H1 (cell line): ENCODE results near the gene ARHGAP10.

Experiments used
- BCL11A ChIP-seq, 2 experiments: IDR thresholded peaks; one replicate each; pipeline ENCODE4 v1.6.1; 2011; ENCODE audit warnings: low read depth in 2 of 2, low read length in 2 of 2, mild to moderate bottlenecking in 2 of 2
- CTCF ChIP-seq, 3 experiments: IDR thresholded peaks; 1 replicate in 2 of 3; 2 replicates in 1 of 3; pipeline versions ENCODE4 v1.5.1 to v1.6.1; 2011; ENCODE audit warnings: low read length in 3 of 3, mild to moderate bottlenecking in 3 of 3, inconsistent platforms in 2 of 3, low read depth in 1 of 3, moderate library complexity in 1 of 3; ENCODE audit not compliant: insufficient read depth in 1 of 3; ENCODE audit errors: control extremely low read depth in 1 of 3
- EP300 ChIP-seq, 2 experiments: IDR thresholded peaks; 1 replicate in 1 of 2; 2 replicates in 1 of 2; pipeline ENCODE4 v1.6.1; 2011 to 2012; ENCODE audit warnings: low read depth in 2 of 2, low read length in 2 of 2, mild to moderate bottlenecking in 2 of 2, borderline replicate concordance in 1 of 2, inconsistent platforms in 1 of 2, moderate library complexity in 1 of 2
- EZH2 ChIP-seq: fragments of 200-600 bp; sonication (generic); IDR thresholded peaks from 2 replicates; pipeline ENCODE4 v1.7.1; 2012; ENCODE audit warnings: low read depth, mild to moderate bottlenecking, moderate library complexity, low read length, inconsistent platforms; ENCODE audit not compliant: severe bottlenecking
- HDAC6 ChIP-seq: IDR thresholded peaks from one replicate; pipeline ENCODE4 v1.7.1; 2012; ENCODE audit warnings: low read depth, mild to moderate bottlenecking, inconsistent platforms, low read length, moderate library complexity
- NRF1 ChIP-seq: IDR thresholded peaks from 2 replicates; pipeline ENCODE4 v1.6.1; 2011; ENCODE audit warnings: mild to moderate bottlenecking, low read depth, low read length, improper control_type of control experiment
- POLR2A ChIP-seq, 2 experiments: IDR thresholded peaks; 1 replicate in 1 of 2; 2 replicates in 1 of 2; pipeline ENCODE4 v1.6.1; 2011; ENCODE audit warnings: low read depth in 2 of 2, low read length in 2 of 2, mild to moderate bottlenecking in 2 of 2; ENCODE audit errors: control extremely low read depth in 1 of 2

DNA sequence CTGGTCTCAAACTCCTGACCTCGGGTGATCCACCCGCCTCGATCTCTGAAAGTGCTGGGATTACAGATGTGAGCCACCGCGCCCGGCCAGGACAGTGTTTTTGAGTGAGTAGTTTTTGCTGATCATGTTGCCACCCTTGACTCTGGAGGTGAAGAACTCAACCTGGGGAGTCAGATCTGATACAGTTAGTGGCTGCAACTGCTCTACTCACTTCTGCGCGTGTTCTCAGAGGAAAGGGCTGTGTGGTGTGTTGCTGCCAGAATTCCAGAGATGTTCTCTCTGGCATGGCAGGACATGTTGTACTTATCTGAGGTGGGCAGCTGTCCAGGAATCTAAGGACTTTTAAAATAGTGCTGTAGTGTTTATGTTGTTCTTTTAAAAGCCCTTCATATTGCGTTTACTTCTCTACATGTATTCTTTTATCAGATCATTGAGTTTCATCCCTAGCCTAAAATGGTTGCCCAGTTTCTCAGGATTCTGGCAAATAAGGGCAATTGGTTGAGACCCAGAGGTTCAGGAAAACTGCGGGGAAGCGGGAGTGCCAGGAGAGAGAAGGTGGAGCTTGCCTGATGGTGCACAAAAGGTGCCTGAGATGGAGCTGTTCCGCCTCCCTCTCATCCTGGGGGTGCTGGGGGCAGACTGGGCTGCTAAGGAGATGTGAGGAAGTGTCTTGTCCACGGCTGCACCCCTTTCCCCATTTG, 97.7 kb downstream of the ARHGAP10 start:
- no peak for TF ChIP-seq EZH2
- TF ChIP-seq CTCF (IDR thresholded peaks at IDR 0.05; ENCODE audit: control extremely low read depth in 1 of 3, insufficient read depth in 1 of 3, low read depth in 1 of 3, low read length in 3 of 3): no peak
- no peak for TF ChIP-seq EP300 (IDR thresholded peaks at IDR 0.05; ENCODE audit: borderline replicate concordance in 1 of 2, low read depth in 2 of 2, low read length in 2 of 2)
- TF ChIP-seq NRF1: no peak
- no peak for TF ChIP-seq POLR2A (IDR thresholded peaks at IDR 0.05; ENCODE audit: control extremely low read depth in 1 of 2, low read depth in 2 of 2, low read length in 2 of 2)
- no peak for TF ChIP-seq BCL11A (IDR thresholded peaks at IDR 0.05; ENCODE audit: low read depth in 2 of 2, low read length in 2 of 2)
- TF ChIP-seq HDAC6: no peak
